H9 (cell line): ENCODE results near the gene PTDSS2. TPM values are rescaled to one million over a fixed set of nuclear protein-coding genes. Genes with fewer than 3 reads are reported as not detected.

Experiments used
- DNase-seq: peaks from one replicate; pipeline ENCODE4 v3.0.0-alpha.2; 2017
- H2AFZ ChIP-seq: one replicate; pipeline ENCODE4 v1.6.1; 2013; ENCODE audit warnings: mild to moderate bottlenecking, low read length, control low read depth, moderate library complexity
- H2AK5ac ChIP-seq: 2 replicates; pipeline ENCODE4 v1.6.1; 2013; ENCODE audit warnings: low read length, control low read depth, mixed read lengths; ENCODE audit not compliant: insufficient read length
- H2BK120ac ChIP-seq: one replicate; pipeline ENCODE4 v1.6.1; 2013; ENCODE audit warnings: low read depth, mild to moderate bottlenecking, low read length, control low read depth, inconsistent platforms; ENCODE audit not compliant: poor library complexity, severe bottlenecking
- H2BK12ac ChIP-seq: 2 replicates; pipeline ENCODE4 v1.6.1; 2013; ENCODE audit warnings: low read length, control low read depth, mixed read lengths, low read depth; ENCODE audit not compliant: insufficient read length
- H2BK15ac ChIP-seq: 2 replicates; pipeline ENCODE4 v1.6.1; 2013; ENCODE audit warnings: low read depth, low read length, control low read depth
- H2BK20ac ChIP-seq: one replicate; pipeline ENCODE4 v1.6.1; 2013; ENCODE audit warnings: low read depth, mild to moderate bottlenecking, low read length, control low read depth, inconsistent platforms; ENCODE audit not compliant: poor library complexity, severe bottlenecking
- H2BK5ac ChIP-seq: 2 replicates; pipeline ENCODE4 v1.6.1; 2013; ENCODE audit warnings: low read length, control low read depth, mixed read lengths; ENCODE audit not compliant: insufficient read length
- H3K14ac ChIP-seq: 2 replicates; pipeline ENCODE4 v1.6.1; 2013; ENCODE audit warnings: low read length, control low read depth; ENCODE audit not compliant: insufficient read depth
- H3K18ac ChIP-seq: 2 replicates; pipeline ENCODE4 v1.6.1; 2013; ENCODE audit warnings: low read depth, mild to moderate bottlenecking, mixed read lengths, low read length, control low read depth; ENCODE audit not compliant: insufficient read length
- H3K23ac ChIP-seq: 2 replicates; pipeline ENCODE4 v1.6.1; 2013; ENCODE audit warnings: low read length, control low read depth, mixed read lengths, low read depth; ENCODE audit not compliant: insufficient read length
- H3K23me2 ChIP-seq: 2 replicates; pipeline ENCODE4 v1.6.1; 2013; ENCODE audit warnings: low read depth, mild to moderate bottlenecking, mixed read lengths, low read length, control low read depth; ENCODE audit not compliant: insufficient read length, poor library complexity, severe bottlenecking
- H3K27ac ChIP-seq: 2 replicates; pipeline ENCODE4 v1.5.1; 2013; ENCODE audit warnings: low read length, control low read depth, mixed read lengths, low read depth; ENCODE audit not compliant: insufficient read length
- H3K27me3 ChIP-seq: 2 replicates; pipeline ENCODE4 v1.6.1; 2013; ENCODE audit warnings: low read length, control low read depth, inconsistent platforms; ENCODE audit not compliant: insufficient read depth
- H3K4ac ChIP-seq: 2 replicates; pipeline ENCODE4 v1.6.1; 2013; ENCODE audit warnings: low read depth, mild to moderate bottlenecking, control low read depth, inconsistent platforms, low read length, moderate library complexity
- H3K4me1 ChIP-seq: 2 replicates; pipeline ENCODE4 v1.6.1; 2013; ENCODE audit warnings: low read length, control low read depth, inconsistent platforms; ENCODE audit not compliant: insufficient read depth
- H3K4me2 ChIP-seq: 2 replicates; pipeline ENCODE4 v1.6.1; 2013; ENCODE audit warnings: low read length, control low read depth, mixed read lengths; ENCODE audit not compliant: insufficient read length, insufficient read depth
- H3K56ac ChIP-seq: 2 replicates; pipeline ENCODE4 v1.6.1; 2013; ENCODE audit warnings: low read depth, mild to moderate bottlenecking, mixed read lengths, low read length, control low read depth; ENCODE audit not compliant: insufficient read length
- H3K79me1 ChIP-seq: 2 replicates; pipeline ENCODE4 v1.6.1; 2013; ENCODE audit warnings: low read depth, mild to moderate bottlenecking, moderate library complexity, low read length, control low read depth, inconsistent platforms; ENCODE audit not compliant: insufficient read depth, poor library complexity, severe bottlenecking
- H3K79me2 ChIP-seq: 2 replicates; pipeline ENCODE4 v1.6.1; 2013; ENCODE audit warnings: low read length, control low read depth, inconsistent platforms; ENCODE audit not compliant: insufficient read depth
- H3K9ac ChIP-seq: 2 replicates; pipeline ENCODE4 v1.6.1; 2013; ENCODE audit warnings: low read length, control low read depth, mixed read lengths; ENCODE audit not compliant: insufficient read length; ENCODE audit errors: extremely low read depth
- H3K9me3 ChIP-seq: one replicate; pipeline ENCODE4 v1.6.1; 2013; ENCODE audit warnings: low read depth, low read length, inconsistent platforms; ENCODE audit not compliant: control insufficient read depth
- H3T11ph ChIP-seq: one replicate; pipeline ENCODE4 v1.6.1; 2013; ENCODE audit warnings: mild to moderate bottlenecking, low read length, control low read depth, inconsistent platforms
- H4K20me1 ChIP-seq: one replicate; pipeline ENCODE4 v1.6.1; 2013; ENCODE audit not compliant: control insufficient read depth, insufficient read length, insufficient read depth
- H4K5ac ChIP-seq: 2 replicates; pipeline ENCODE4 v1.6.1; 2013; ENCODE audit warnings: low read depth, mild to moderate bottlenecking, mixed read lengths, low read length, control low read depth; ENCODE audit not compliant: insufficient read length
- H4K8ac ChIP-seq: replicated peaks from 2 replicates; pipeline ENCODE4 v1.6.1; 2013; ENCODE audit warnings: low read length, control low read depth, mixed read lengths, low read depth; ENCODE audit not compliant: insufficient read length
- H4K91ac ChIP-seq: 2 replicates; pipeline ENCODE4 v1.6.1; 2013; ENCODE audit warnings: low read depth, mild to moderate bottlenecking, moderate library complexity, mixed read lengths, low read length, control low read depth; ENCODE audit not compliant: insufficient read length
- H3K27ac Mint-ChIP-seq, 3 experiments: 2 replicates in 2 of 3; 3 replicates in 1 of 3; pipeline ENCODE4 v1.8.0; 2020 to 2021; ENCODE audit warnings: mixed read lengths in 3 of 3, mild to moderate bottlenecking in 1 of 3, moderate library complexity in 1 of 3
- H3K27me3 Mint-ChIP-seq: 2 replicates; pipeline ENCODE4 v1.8.0; 2021; ENCODE audit warnings: low read depth, mild to moderate bottlenecking, moderate library complexity, mixed read lengths
- H3K36me3 Mint-ChIP-seq, 3 experiments: 2 replicates in 2 of 3; 3 replicates in 1 of 3; pipeline ENCODE4 v1.8.0; 2020 to 2021; ENCODE audit warnings: low read depth in 3 of 3, mixed read lengths in 3 of 3; ENCODE audit not compliant: insufficient read depth in 1 of 3
- H3K4me1 Mint-ChIP-seq, 2 experiments: 2 replicates each; pipeline ENCODE4 v1.8.0; 2020; ENCODE audit warnings: mixed read lengths in 2 of 2
- H3K4me3 Mint-ChIP-seq, 2 experiments: 2 replicates in 1 of 2; 3 replicates in 1 of 2; pipeline ENCODE4 v1.8.0; 2020 to 2021; ENCODE audit warnings: mild to moderate bottlenecking in 2 of 2, mixed read lengths in 2 of 2, moderate library complexity in 1 of 2
- H3K9me3 Mint-ChIP-seq, 2 experiments: 2 replicates in 1 of 2; 3 replicates in 1 of 2; pipeline ENCODE4 v1.8.0; 2020; ENCODE audit warnings: mild to moderate bottlenecking in 2 of 2, mixed read lengths in 2 of 2, moderate library complexity in 1 of 2
- WGBS: extraction: QIAGEN DNeasy Blood & Tissue Kit; methylation state at CpG from one replicate; pipeline ENCODE4 v1.1.7; 2013; ENCODE audit warnings: missing lambda C conversion rate, low lambda C conversion rate, mixed read lengths; ENCODE audit not compliant: insufficient read length; ENCODE audit errors: extremely low coverage; 5-methylcytosine and 5-hydroxymethylcytosine counted together
- total RNA-seq: library from RNA; stranded (reverse); gene quantifications from 2 replicates; pipeline ENCODE4 v1.2.1, GENCODE V29; 2021
- TF ChIP-seq, protein P1 (sequence below): fragments of 200-600 bp; sonication (generic); conservative IDR thresholded peaks from 3 replicates; pipeline ENCODE4 v1.8.0; 2021; ENCODE audit warnings: antibody characterized with exemption, mild to moderate bottlenecking

Gene PTDSS2
- total RNA-seq, 1 experiment from 2014 or later, result 55.3 TPM

GRCh38 chr11:488062-488461 is 38.0 kb downstream of the PTDSS2 start:
- Histone ChIP-seq H2BK15ac (no peak overlapping the region), H3K27ac (no peak overlapping the region), H3K56ac (no peak overlapping the region), H2BK5ac (no peak overlapping the region), H3K18ac (no peak overlapping the region), H4K5ac (no peak overlapping the region), H4K91ac (no peak overlapping the region), H3K4ac (no peak overlapping the region), H2BK12ac (no peak overlapping the region), H2AFZ (no peak overlapping the region), H3T11ph (no peak overlapping the region), H3K23me2 (peaks cover 3% of the 10 kb centered on the region), H3K9me3 (no peaks in the 10 kb centered on the region), H2BK20ac (no peak overlapping the region), H3K14ac (no peak overlapping the region), H3K4me1 (no peaks in the 10 kb centered on the region), H3K79me2 (no peaks in the 10 kb centered on the region; the same call in 1 of the 2 replicates), H2AK5ac (no peak overlapping the region), H3K9ac (no peak overlapping the region), H3K79me1 (peaks cover 2% of the 10 kb centered on the region), H4K8ac (no peak overlapping the region), H3K4me2 (no peak overlapping the region), H4K20me1 (no peaks in the 10 kb centered on the region), H2BK120ac (no peak overlapping the region), H3K27me3 (no peaks in the 10 kb centered on the region), H3K23ac (no peak overlapping the region)
- H3K36me3 Mint-ChIP-seq, result peaks cover 9 to 17% (median 15%) of the 10 kb centered on the region in 3 experiments
- no peak overlapping the region for H3K27ac Mint-ChIP-seq
- no peak overlapping the region; a peak in 1 of 5 replicates for H3K4me3 Mint-ChIP-seq
- TF ChIP-seq, protein P1, sequence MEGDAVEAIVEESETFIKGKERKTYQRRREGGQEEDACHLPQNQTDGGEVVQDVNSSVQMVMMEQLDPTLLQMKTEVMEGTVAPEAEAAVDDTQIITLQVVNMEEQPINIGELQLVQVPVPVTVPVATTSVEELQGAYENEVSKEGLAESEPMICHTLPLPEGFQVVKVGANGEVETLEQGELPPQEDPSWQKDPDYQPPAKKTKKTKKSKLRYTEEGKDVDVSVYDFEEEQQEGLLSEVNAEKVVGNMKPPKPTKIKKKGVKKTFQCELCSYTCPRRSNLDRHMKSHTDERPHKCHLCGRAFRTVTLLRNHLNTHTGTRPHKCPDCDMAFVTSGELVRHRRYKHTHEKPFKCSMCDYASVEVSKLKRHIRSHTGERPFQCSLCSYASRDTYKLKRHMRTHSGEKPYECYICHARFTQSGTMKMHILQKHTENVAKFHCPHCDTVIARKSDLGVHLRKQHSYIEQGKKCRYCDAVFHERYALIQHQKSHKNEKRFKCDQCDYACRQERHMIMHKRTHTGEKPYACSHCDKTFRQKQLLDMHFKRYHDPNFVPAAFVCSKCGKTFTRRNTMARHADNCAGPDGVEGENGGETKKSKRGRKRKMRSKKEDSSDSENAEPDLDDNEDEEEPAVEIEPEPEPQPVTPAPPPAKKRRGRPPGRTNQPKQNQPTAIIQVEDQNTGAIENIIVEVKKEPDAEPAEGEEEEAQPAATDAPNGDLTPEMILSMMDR, result no peak
- DNase-seq, result no peak
- H3K9me3 Mint-ChIP-seq, result no peaks in the 10 kb centered on the region
- WGBS, result no CpG with 5 or more reads among the region's 25 CpGs
- H3K27me3 Mint-ChIP-seq, result no peaks in the 10 kb centered on the region
- H3K4me1 Mint-ChIP-seq, result no peaks in the 10 kb centered on the region
